OCI-LY7 (cell line): ENCODE measurements around the gene GPC3. TPM values are rescaled to one million over a fixed set of nuclear protein-coding genes. Genes with fewer than 3 reads are reported as not detected.

ENCODE experiments used
- BruUV-seq: library from RNA; stranded (reverse); fragments of 400-500 nt; replicated peaks from 2 replicates; lab custom pipeline; 2021; lab: Mats Ljungman, UMichigan
- CTCF ChIA-PET: fragments of 300-600 bp; sonication (Branson Sonifier 250); formaldehyde crosslinking; loops from one replicate; lab custom pipeline; 2022; ENCODE audit warnings: antibody characterized with exemption; ENCODE audit not compliant: unreplicated experiment; lab: Charles Lee
- POLR2A ChIA-PET: fragments of 300-600 bp; sonication (Branson Sonifier 250); formaldehyde crosslinking; loops from one replicate; lab custom pipeline; 2022; ENCODE audit warnings: antibody characterized with exemption; lab: Charles Lee
- DNase-seq: peaks from one replicate; pipeline ENCODE4 v3.0.0-alpha.2; 2015; ENCODE audit warnings: low spot score
- H2AFZ ChIP-seq: fragments of 200-600 bp; sonication (generic), shearing (Covaris generic); 2 replicates; pipeline ENCODE4 v1.6.1; 2014; ENCODE audit warnings: mild to moderate bottlenecking, antibody characterized with exemption, low read length, moderate library complexity
- H3K27ac ChIP-seq: fragments of 200-600 bp; sonication (generic); 2 replicates; pipeline ENCODE4 v1.5.1; 2014; ENCODE audit warnings: mixed run types, low read depth, mild to moderate bottlenecking, moderate library complexity, low read length, inconsistent platforms; ENCODE audit not compliant: poor library complexity, severe bottlenecking
- H3K36me3 ChIP-seq: fragments of 200-600 bp; sonication (generic); 2 replicates; pipeline ENCODE4 v1.6.1; 2014; ENCODE audit warnings: mild to moderate bottlenecking, antibody characterized with exemption, low read length, moderate library complexity, mixed read lengths; ENCODE audit not compliant: insufficient read depth
- H3K4me1 ChIP-seq: fragments of 200-600 bp; sonication (generic); 2 replicates; pipeline ENCODE4 v1.5.1; 2014; ENCODE audit warnings: mild to moderate bottlenecking, low read length; ENCODE audit not compliant: insufficient read depth, poor library complexity, severe bottlenecking
- H3K4me2 ChIP-seq: fragments of 200-600 bp; sonication (generic); 2 replicates; pipeline ENCODE4 v1.6.1; 2014; ENCODE audit warnings: mild to moderate bottlenecking, low read length
- H3K4me3 ChIP-seq: fragments of 200-600 bp; sonication (generic); 2 replicates; pipeline ENCODE4 v1.5.1; 2014; ENCODE audit warnings: mild to moderate bottlenecking, low read depth, low read length; ENCODE audit not compliant: poor library complexity, severe bottlenecking
- H3K79me2 ChIP-seq: fragments of 200-600 bp; sonication (generic); 2 replicates; pipeline ENCODE4 v1.6.1; 2016; ENCODE audit warnings: low read depth, mild to moderate bottlenecking, low read length, moderate library complexity, mixed read lengths; ENCODE audit not compliant: insufficient read depth
- H3K9me2 ChIP-seq: fragments of 200-600 bp; sonication (generic); 2 replicates; pipeline ENCODE4 v1.6.1; 2016; ENCODE audit warnings: mild to moderate bottlenecking, low read length, mixed read lengths; ENCODE audit not compliant: insufficient read depth
- H3K9me3 ChIP-seq: fragments of 200-600 bp; sonication (generic); 2 replicates; pipeline ENCODE4 v1.6.1; 2014; ENCODE audit warnings: mild to moderate bottlenecking, mixed run types, low read length, mixed read lengths
- H4K20me1 ChIP-seq: fragments of 200-600 bp; sonication (generic); 2 replicates; pipeline ENCODE4 v1.6.1; 2014; ENCODE audit warnings: mild to moderate bottlenecking, antibody characterized with exemption, low read length, moderate library complexity, mixed read lengths; ENCODE audit not compliant: insufficient read depth
- CTCF ChIP-seq: fragments of 200-600 bp; sonication (generic); conservative IDR thresholded peaks from 2 replicates; pipeline ENCODE4 v1.5.1; 2014; ENCODE audit warnings: mild to moderate bottlenecking, antibody characterized with exemption, low read length, moderate library complexity, mixed read lengths
- EZH2phosphoT487 ChIP-seq: fragments of 200-600 bp; sonication (generic); IDR thresholded peaks from 2 replicates; pipeline ENCODE4 v1.6.1; 2018; ENCODE audit warnings: low read depth, borderline replicate concordance, mild to moderate bottlenecking, mixed run types, antibody characterized with exemption, low read length, moderate library complexity, mixed read lengths
- intact Hi-C: fragments of 100-400 bp; cut with micrococcal nuclease; formaldehyde crosslinking; loops from one replicate; pipeline ENCODE4 v1.10.0; 2022; ENCODE audit not compliant: unreplicated experiment
- total RNA-seq, 2 experiments: library from RNA; depleted of rRNA in 1 of 2; stranded (reverse); fragments of >200 nt in 1 of 2; shearing (Covaris generic) in 1 of 2; gene quantifications; 2 replicates each; pipeline ENCODE4 v1.2.3, GENCODE V29; 2014 to 2022

GPC3 gene
- total RNA-seq, 2 experiments from 2014 or later = not detected

- H3K4me3 ChIP-seq = no peak overlapping the region
- intact Hi-C loops = no loop called here
- no peaks in the 10 kb centered on the region for H3K79me2 ChIP-seq
- no peaks in the 10 kb centered on the region for H3K36me3 ChIP-seq
- BruUV-seq = no TSS peak
- ChIA-PET CTCF (no interaction called here), POLR2A (no interaction called here)
- no peaks in the 10 kb centered on the region for H3K9me3 ChIP-seq
- H3K4me1 ChIP-seq = no peaks in the 10 kb centered on the region
- H4K20me1 ChIP-seq = no peaks in the 10 kb centered on the region
- no peak overlapping the region for H3K4me2 ChIP-seq
- DNase-seq = no peak
- H2AFZ ChIP-seq = no peak overlapping the region
- H3K9me2 ChIP-seq = no peaks in the 10 kb centered on the region
- TF ChIP-seq CTCF (no peak), EZH2phosphoT487 (no peak)
- H3K27ac ChIP-seq = no peak overlapping the region
These were observed 416.2 kb downstream of the GPC3 start for GRCh38 chrX:133569217-133569616.

- no peak overlapping the region for H3K4me3 ChIP-seq
- no peak overlapping the region for H3K4me2 ChIP-seq
- no peaks in the 10 kb centered on the region for H3K9me2 ChIP-seq
- no peak overlapping the region for H2AFZ ChIP-seq
- intact Hi-C loops = no loop called here
- H4K20me1 ChIP-seq = no peaks in the 10 kb centered on the region
- no peak for DNase-seq
- H3K79me2 ChIP-seq = no peaks in the 10 kb centered on the region
- H3K4me1 ChIP-seq = no peaks in the 10 kb centered on the region
- no peaks in the 10 kb centered on the region for H3K36me3 ChIP-seq
- ChIA-PET POLR2A (no interaction called here), CTCF (no interaction called here)
- TF ChIP-seq EZH2phosphoT487 = no peak
- TF ChIP-seq CTCF = no peak
- no TSS peak for BruUV-seq
- H3K27ac ChIP-seq = no peak overlapping the region
- no peaks in the 10 kb centered on the region for H3K9me3 ChIP-seq
These were observed 417.3 kb downstream of the GPC3 start for GRCh38 chrX:133568109-133568508.

- Histone ChIP-seq H3K27ac (no peak overlapping the region), H4K20me1 (no peaks in the 10 kb centered on the region), H3K9me3 (no peaks in the 10 kb centered on the region), H3K4me3 (no peak overlapping the region), H3K4me2 (no peak overlapping the region), H3K4me1 (no peaks in the 10 kb centered on the region), H2AFZ (no peak overlapping the region), H3K79me2 (no peaks in the 10 kb centered on the region), H3K36me3 (no peaks in the 10 kb centered on the region), H3K9me2 (no peaks in the 10 kb centered on the region)
- ChIA-PET CTCF (no interaction called here), POLR2A (no interaction called here)
- DNase-seq = no peak
- no TSS peak for BruUV-seq
- no peak for TF ChIP-seq EZH2phosphoT487
- no peak for TF ChIP-seq CTCF
- intact Hi-C loops = no loop called here
These were observed 418.5 kb downstream of the GPC3 start for GRCh38 chrX:133566876-133567275.
